GM21390 (cell line): ENCODE measurements around the gene DIPK2A.

Experiments used
- ATAC-seq: cut with Tn5 transposase; IDR thresholded peaks from one replicate; pipeline ENCODE4 v1.9.1; 2021; ENCODE audit not compliant: unreplicated experiment

Gene DIPK2A

DNA sequence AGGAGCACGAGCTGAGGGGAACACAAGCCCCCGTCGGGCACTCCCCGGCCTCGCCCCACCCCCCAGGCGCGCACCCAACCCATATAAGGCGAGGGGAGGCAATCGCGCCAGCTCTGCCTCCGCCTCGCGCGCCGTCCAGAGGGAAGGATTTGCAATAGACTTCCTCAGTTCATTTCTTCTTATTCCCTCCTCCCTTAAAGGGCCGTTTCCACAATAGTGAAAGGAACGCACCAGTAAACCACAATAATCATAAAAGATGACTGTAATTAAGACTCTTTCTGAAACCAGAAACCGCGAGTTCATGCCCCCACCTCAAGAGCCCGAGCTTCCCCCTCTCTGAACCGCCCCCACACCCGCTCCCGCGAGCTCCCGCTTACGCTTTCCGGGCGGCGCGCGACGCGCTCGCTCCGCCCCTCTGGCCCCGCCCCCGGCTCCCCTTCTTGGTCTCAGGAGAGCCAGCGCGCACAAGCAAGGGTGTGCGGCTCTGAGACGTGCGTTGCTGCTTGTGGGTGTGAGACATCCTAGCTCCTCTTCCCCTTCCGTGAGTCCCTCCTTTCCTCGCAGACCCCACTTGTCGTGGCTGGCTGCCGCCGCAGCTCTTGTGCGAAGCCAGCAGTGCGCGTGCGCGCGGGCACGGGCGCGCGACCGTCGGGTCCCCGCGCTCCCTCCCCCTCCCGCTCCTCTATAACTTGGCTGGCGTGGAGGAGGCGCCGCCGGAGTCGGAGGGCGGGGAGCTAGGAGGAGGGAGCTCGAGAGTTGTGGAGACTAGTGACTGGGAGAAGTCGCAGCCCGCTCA, at the start of gene DIPK2A:
TSS of gene DIPK2A (plus strand) at position 465 of the 796 bp plus-strand sequence. CDS start 510 bp downstream, outside the sequence.
- ATAC-seq = peak; percentile 53

DNA sequence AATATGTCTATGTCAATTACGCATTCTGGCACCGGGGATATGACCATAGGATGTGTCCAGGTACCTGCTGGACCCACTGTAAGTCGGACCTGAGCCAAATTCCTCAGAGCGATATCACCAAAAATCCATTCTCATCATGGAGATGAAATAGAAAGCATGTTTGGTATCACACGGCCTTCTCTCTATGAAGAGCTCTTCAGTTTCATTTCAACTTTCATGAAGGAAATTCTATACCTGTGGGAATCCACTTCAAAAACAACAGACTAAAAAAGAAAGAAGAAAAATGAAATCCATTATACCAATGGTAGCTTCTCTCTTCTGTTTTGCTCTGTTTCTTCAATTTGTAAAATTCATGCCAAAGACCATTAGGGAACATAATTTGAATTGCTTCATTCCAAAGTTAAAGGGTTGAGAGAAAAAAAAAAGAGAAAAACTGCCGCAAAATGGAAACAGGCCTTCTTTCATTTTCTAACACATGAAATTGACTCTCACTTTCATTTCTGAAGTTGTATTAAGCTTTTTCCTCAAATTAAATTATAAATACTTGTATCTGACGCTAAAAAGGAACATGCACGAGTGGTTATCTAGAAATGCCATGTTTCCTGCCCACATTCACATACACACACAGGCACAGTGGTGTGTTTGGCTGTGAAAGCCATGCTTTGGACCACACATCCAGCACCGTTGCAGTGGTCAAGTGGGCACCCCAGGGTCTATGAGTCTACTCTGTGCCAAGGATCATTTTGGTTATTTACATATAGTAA, 46.9 kb upstream of the DIPK2A start:
- peak; percentile 79 for ATAC-seq

DNA sequence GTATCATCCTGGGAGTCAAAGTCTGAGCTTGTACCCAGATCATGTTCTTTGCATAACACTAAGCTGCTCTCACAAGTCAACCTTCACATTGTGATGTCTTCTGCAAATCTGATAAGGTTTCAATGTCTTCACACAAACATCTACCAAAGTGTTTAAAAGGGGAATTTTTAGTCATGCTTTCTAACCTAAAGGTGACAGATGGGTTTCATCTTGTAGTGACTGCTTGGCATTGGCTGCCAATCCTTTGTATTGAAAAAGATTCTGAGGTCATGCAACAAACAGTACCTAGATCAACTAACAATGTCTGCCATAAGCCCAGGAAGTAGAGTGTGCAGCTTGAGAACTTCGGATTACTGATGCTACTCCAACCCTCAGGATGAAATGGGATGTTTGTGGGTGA, 43.6 kb upstream of the DIPK2A start:
- no peak for ATAC-seq

DNA sequence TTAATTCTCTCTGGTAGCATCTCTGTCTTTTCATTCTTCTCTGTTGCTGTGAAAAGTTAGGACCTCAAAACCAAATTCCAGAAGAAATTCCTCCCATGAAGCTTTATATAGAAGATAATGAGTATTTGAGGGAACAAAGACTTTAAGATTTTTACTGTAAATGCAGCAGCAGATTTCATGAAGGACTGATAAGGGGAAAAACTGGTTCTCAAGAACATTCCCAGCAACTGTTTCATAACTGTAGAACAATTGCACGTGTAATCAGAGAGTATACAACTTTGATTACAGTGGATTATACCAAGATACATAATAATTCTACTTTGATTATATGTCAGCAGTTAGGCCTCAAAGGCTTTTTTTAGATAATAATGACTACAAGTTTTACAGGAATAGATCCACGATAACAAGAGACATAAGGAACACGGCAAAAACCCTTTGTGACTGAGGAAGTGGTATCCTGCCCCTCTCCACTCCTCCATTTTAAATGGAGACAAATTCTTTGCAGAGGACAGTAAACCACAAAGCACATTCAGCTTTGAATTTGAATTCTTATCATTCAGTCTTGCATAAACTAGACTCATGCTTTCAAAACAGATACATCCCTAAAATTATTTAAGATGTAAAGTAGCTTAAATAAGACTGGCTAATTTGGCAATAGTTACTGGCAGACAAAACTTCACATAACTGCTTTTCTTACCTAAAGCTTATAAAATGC, 42.9 kb upstream of the DIPK2A start:
- ATAC-seq = no peak

DNA sequence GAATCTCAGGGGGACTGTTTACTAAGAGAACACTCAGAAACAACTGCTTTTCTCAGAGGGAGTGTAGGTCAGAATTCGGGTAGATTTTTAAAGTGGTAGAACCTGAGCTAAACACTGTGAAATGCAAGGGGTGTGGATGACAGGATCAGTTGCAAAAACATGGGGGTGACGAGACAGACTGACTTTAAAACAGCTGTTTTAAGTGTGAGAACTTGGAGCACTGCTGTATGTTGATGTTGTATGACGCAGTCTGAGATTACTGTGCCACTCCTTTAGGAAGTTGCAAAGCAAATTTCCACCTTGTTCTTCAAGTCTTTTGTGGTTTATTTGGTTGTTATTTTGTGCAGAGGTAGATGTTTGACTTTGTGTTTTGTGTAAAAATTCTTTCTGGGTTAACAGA, 36.8 kb upstream of the DIPK2A start:
- ATAC-seq = no peak

GRCh38 chr3:143935678-143936077, 35.9 kb upstream of the DIPK2A start:
- ATAC-seq = no peak

- no peak for ATAC-seq
Observed at GRCh38 chr3:143950810-143951209, 20.8 kb upstream of the DIPK2A start.

GRCh38 chr3:143951351-143951971, 20.2 kb upstream of the DIPK2A start:
- ATAC-seq = peak; percentile 77

GRCh38 chr3:143952569-143953072, 19.0 kb upstream of the DIPK2A start:
- ATAC-seq = no peak

GRCh38 chr3:143955113-143955512, 16.5 kb upstream of the DIPK2A start:
- ATAC-seq = no peak

DNA sequence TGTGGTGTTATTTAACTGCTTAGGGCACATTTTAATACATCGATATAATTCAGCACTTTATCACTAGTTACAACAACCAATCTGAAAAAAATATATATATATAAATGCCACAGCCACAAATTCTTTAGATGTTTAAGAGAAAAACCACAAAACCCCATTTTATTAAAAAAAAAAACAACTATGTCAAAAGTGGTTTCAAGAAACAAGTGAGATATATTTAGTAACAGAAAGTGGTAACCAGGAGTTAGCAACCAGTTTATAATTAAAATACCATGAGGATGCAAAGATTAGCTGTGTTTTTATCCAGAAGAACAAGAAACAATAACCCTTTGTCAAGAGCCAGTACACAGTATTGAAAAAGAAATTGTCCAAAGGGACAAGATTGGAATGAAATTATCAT, 14.8 kb upstream of the DIPK2A start:
- no peak for ATAC-seq

GRCh38 chr3:143957453-143957852, 14.2 kb upstream of the DIPK2A start:
- no peak for ATAC-seq

GRCh38 chr3:143958966-143959365, 12.7 kb upstream of the DIPK2A start:
- no peak for ATAC-seq

DNA sequence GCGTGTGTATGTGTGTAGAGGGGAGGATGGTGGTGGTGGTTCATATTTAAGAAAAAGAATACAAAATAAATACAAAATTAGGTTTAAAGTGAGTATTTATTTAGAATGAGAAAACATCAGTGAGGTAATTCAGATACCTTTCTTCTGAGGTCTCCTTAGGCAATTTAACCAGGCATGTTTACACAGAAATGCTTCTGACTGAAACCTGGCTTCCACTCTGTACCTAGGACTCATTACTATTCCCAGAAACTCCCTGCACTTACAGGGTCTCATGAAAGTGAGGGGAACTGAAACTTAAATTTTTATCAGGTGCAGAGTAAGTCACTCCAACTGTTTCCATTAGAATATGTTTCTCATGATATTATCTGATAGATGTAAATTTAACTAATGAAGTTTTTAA, 10.3 kb upstream of the DIPK2A start:
- ATAC-seq = no peak

DNA sequence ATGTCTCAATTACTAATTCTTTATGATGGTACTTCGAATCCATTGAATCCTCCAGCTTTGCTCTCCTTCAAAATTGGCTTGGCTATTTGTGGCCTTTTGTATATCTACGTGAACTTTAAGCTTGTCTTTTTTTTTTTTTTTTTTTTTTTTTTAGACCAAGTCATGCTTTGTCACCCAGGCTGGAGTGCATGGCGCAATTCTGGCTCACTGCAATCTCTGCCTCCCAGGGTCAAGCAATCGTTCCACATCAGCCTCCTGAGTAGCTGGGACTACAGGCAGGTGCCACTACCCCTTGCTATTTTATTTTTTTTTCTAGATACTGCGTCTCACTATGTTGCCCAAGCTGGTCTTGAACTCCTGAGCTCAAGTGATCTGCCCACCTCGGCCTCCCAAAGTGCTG, 7.7 kb upstream of the DIPK2A start:
- ATAC-seq = no peak

DNA sequence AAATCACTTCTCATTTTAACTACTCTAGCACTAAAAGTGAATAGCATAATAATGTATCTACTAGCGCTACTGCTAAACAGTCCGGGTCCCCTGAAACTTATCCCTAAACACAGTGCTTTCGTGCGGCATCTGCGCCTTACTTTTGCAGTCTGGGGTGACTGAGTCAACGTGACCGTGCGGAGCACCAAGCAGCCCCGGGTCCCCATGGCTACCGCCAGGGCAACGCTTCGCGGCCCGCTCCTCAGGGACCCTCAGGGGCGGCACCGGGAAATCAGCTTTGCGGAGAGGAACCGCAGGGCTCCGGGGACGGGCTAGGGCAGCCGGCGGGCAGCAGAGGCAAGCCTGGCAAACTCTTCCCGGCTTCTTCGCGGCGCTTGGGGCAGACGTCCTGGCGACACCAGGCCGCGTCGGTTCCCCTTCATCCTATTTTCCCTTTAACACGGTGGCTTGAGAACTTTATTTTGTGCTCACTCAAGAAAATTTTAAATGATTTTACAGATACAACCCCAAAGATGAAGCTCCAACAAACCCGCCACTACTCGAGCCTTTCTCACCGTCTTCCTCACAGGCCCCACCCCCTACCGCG, 757 bp upstream of the DIPK2A start:
- ATAC-seq = peak; percentile 20

DNA sequence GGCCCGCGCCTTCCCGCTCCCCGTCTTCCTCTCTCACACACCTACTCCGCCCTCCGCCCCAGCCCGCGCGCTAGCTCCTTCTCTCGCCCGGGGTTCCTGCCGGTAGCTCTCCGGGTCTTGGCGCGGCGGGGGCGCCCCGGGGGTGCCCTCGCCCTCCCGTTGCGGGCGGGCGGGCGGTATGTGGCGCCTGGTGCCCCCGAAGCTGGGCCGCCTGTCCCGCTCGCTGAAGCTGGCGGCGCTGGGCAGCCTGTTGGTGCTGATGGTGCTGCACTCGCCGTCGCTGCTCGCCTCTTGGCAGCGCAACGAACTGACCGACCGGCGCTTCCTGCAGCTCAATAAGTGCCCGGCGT, 507 bp downstream of the DIPK2A start:
- ATAC-seq = no peak

DNA sequence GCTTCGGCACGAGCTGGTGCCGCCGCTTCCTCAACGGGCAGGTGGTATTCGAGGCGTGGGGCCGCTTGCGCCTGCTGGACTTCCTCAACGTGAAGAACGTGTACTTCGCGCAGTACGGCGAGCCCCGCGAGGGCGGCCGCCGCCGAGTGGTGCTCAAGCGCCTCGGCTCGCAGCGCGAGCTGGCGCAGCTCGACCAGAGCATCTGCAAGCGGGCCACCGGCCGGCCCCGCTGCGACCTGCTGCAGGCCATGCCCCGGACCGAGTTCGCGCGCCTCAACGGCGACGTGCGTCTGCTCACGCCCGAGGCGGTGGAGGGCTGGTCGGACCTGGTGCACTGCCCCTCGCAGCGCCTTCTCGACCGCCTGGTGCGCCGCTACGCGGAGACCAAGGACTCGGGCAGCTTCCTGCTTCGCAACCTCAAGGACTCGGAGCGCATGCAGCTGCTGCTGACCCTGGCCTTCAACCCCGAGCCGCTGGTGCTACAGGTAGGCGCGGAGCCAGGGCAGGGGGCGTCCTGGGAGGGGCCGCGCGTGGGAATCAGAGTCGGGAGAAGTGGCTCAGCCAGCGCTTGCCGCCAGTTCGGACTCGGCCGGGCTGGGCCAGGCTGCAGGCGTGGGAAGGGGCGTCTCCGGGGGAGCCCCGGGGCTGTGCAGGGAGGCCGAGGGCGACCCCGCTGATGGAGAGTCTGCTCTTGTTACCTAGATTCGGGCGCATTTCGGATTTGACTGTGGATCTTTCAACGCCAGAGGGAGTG, 1.1 kb downstream of the DIPK2A start:
- peak; percentile 30 for ATAC-seq

- ATAC-seq = peak; percentile 29
Observed at GRCh38 chr3:143973259-143974021, 1.8 kb downstream of the DIPK2A start.
